Measurements from ENCODE around the gene TENM4.

TENM4 gene

GRCh38 chr11:79122759-79123158 is 318.1 kb downstream of the TENM4 start:
- 83 to 86% methylated on average over 1 to 2 of the region's 3 CpGs for WGBS, 2 experiments (ENCODE audit: insufficient coverage in 2 of 2)
- Histone ChIP-seq H3K4me1 (ENCODE audit: control insufficient read depth, insufficient read depth, low read length, poor library complexity, severe bottlenecking) (peaks cover 26% of the 10 kb centered on the region), H3K36me3 (ENCODE audit: control insufficient read depth, insufficient read depth, low read length) (no peaks in the 10 kb centered on the region), H3K27ac (ENCODE audit: low read depth, low read length, severe bottlenecking) (no peak overlapping the region), H3K4me3 (ENCODE audit: extremely low read depth, insufficient read depth, low read length, poor library complexity, severe bottlenecking) (no peak overlapping the region), H3K9me3 (ENCODE audit: control insufficient read depth, low read length) (peaks cover 12% of the 10 kb centered on the region)

- peak overlapping the region; percentile 92 for H3K27ac ChIP-seq (ENCODE audit: low read depth, low read length, severe bottlenecking)
Observed at GRCh38 chr11:79121351-79121750, 319.5 kb downstream of the TENM4 start.

GRCh38 chr11:79119491-79120284 is 321.1 kb downstream of the TENM4 start:
- Histone ChIP-seq H3K27ac (ENCODE audit: low read depth, low read length, severe bottlenecking) (peak overlapping the region; percentile 92), H3K4me3 (ENCODE audit: extremely low read depth, insufficient read depth, low read length, poor library complexity, severe bottlenecking) (no peak overlapping the region), H3K36me3 (ENCODE audit: control insufficient read depth, insufficient read depth, low read length) (no peaks in the 10 kb centered on the region), H3K9me3 (ENCODE audit: control insufficient read depth, low read length) (peaks cover 5% of the 10 kb centered on the region), H3K4me1 (ENCODE audit: control insufficient read depth, insufficient read depth, low read length, poor library complexity, severe bottlenecking) (peaks cover 26% of the 10 kb centered on the region)
- WGBS, 2 experiments (ENCODE audit: insufficient coverage in 2 of 2) = 31 to 49% methylated on average over 4 to 5 of the region's 8 CpGs

More at GRCh38 chr11:79121351-79121750, 319.5 kb downstream of the TENM4 start:
- no peaks in the 10 kb centered on the region for H3K36me3 ChIP-seq (ENCODE audit: control insufficient read depth, insufficient read depth, low read length)
- peaks cover 5% of the 10 kb centered on the region for H3K9me3 ChIP-seq (ENCODE audit: control insufficient read depth, low read length)
- no peak overlapping the region for H3K4me3 ChIP-seq (ENCODE audit: extremely low read depth, insufficient read depth, low read length, poor library complexity, severe bottlenecking)
- WGBS, 2 experiments (ENCODE audit: insufficient coverage in 2 of 2) = 77 to 82% methylated on average over 3 to 4 of the region's 4 CpGs
- peaks cover 26% of the 10 kb centered on the region for H3K4me1 ChIP-seq (ENCODE audit: control insufficient read depth, insufficient read depth, low read length, poor library complexity, severe bottlenecking)

- no peaks in the 10 kb centered on the region for H3K36me3 ChIP-seq (ENCODE audit: control insufficient read depth, insufficient read depth, low read length)
- 86 to 92% methylated on average over 1 of the region's 1 CpG for WGBS, 2 experiments (ENCODE audit: insufficient coverage in 2 of 2)
- peaks cover 5% of the 10 kb centered on the region for H3K9me3 ChIP-seq (ENCODE audit: control insufficient read depth, low read length)
- H3K27ac ChIP-seq (ENCODE audit: low read depth, low read length, severe bottlenecking) = no peak overlapping the region
- peaks cover 30% of the 10 kb centered on the region for H3K4me1 ChIP-seq (ENCODE audit: control insufficient read depth, insufficient read depth, low read length, poor library complexity, severe bottlenecking)
- H3K4me3 ChIP-seq (ENCODE audit: extremely low read depth, insufficient read depth, low read length, poor library complexity, severe bottlenecking) = no peak overlapping the region
Observed at GRCh38 chr11:79117488-79117887, 323.3 kb downstream of the TENM4 start.

- Histone ChIP-seq H3K36me3 (ENCODE audit: control insufficient read depth, insufficient read depth, low read length) (no peaks in the 10 kb centered on the region), H3K9me3 (ENCODE audit: control insufficient read depth, low read length) (peaks cover 5% of the 10 kb centered on the region), H3K4me3 (ENCODE audit: extremely low read depth, insufficient read depth, low read length, poor library complexity, severe bottlenecking) (no peak overlapping the region), H3K4me1 (ENCODE audit: control insufficient read depth, insufficient read depth, low read length, poor library complexity, severe bottlenecking) (peaks cover 28% of the 10 kb centered on the region), H3K27ac (ENCODE audit: low read depth, low read length, severe bottlenecking) (no peak overlapping the region)
- 83 to 88% methylated on average over 2 of the region's 2 CpGs for WGBS, 2 experiments (ENCODE audit: insufficient coverage in 2 of 2)
Observed at GRCh38 chr11:79116600-79116999, 324.2 kb downstream of the TENM4 start.

GRCh38 chr11:79113054-79113690 is 327.7 kb downstream of the TENM4 start:
- 100% methylated on average over 2 to 3 of the region's 5 CpGs for WGBS, 2 experiments (ENCODE audit: insufficient coverage in 2 of 2)
- H3K4me3 ChIP-seq (ENCODE audit: extremely low read depth, insufficient read depth, low read length, poor library complexity, severe bottlenecking) = no peak overlapping the region
- peaks cover 9% of the 10 kb centered on the region for H3K4me1 ChIP-seq (ENCODE audit: control insufficient read depth, insufficient read depth, low read length, poor library complexity, severe bottlenecking)
- no peak overlapping the region for H3K27ac ChIP-seq (ENCODE audit: low read depth, low read length, severe bottlenecking)
- peaks cover 5% of the 10 kb centered on the region for H3K9me3 ChIP-seq (ENCODE audit: control insufficient read depth, low read length)
- H3K36me3 ChIP-seq (ENCODE audit: control insufficient read depth, insufficient read depth, low read length) = no peaks in the 10 kb centered on the region

GRCh38 chr11:79110796-79111195 is 330.0 kb downstream of the TENM4 start:
- peaks cover 9% of the 10 kb centered on the region for H3K4me1 ChIP-seq (ENCODE audit: control insufficient read depth, insufficient read depth, low read length, poor library complexity, severe bottlenecking)
- no peaks in the 10 kb centered on the region for H3K36me3 ChIP-seq (ENCODE audit: control insufficient read depth, insufficient read depth, low read length)
- 100% methylated on average over 4 to 5 of the region's 5 CpGs for WGBS, 2 experiments (ENCODE audit: insufficient coverage in 2 of 2)
- H3K4me3 ChIP-seq (ENCODE audit: extremely low read depth, insufficient read depth, low read length, poor library complexity, severe bottlenecking) = no peak overlapping the region
- H3K27ac ChIP-seq (ENCODE audit: low read depth, low read length, severe bottlenecking) = no peak overlapping the region
- H3K9me3 ChIP-seq (ENCODE audit: control insufficient read depth, low read length) = peaks cover 5% of the 10 kb centered on the region

GRCh38 chr11:79110321-79110720 is 330.5 kb downstream of the TENM4 start:
- peaks cover 5% of the 10 kb centered on the region for H3K9me3 ChIP-seq (ENCODE audit: control insufficient read depth, low read length)
- H3K4me1 ChIP-seq (ENCODE audit: control insufficient read depth, insufficient read depth, low read length, poor library complexity, severe bottlenecking) = peaks cover 9% of the 10 kb centered on the region
- H3K27ac ChIP-seq (ENCODE audit: low read depth, low read length, severe bottlenecking) = no peak overlapping the region
- no peaks in the 10 kb centered on the region for H3K36me3 ChIP-seq (ENCODE audit: control insufficient read depth, insufficient read depth, low read length)
- no peak overlapping the region for H3K4me3 ChIP-seq (ENCODE audit: extremely low read depth, insufficient read depth, low read length, poor library complexity, severe bottlenecking)
- 86 to 93% methylated on average over 2 to 3 of the region's 3 CpGs for WGBS, 2 experiments (ENCODE audit: insufficient coverage in 2 of 2)

GRCh38 chr11:79108851-79109250 is 332.0 kb downstream of the TENM4 start:
- Histone ChIP-seq H3K4me1 (ENCODE audit: control insufficient read depth, insufficient read depth, low read length, poor library complexity, severe bottlenecking) (peaks cover 9% of the 10 kb centered on the region), H3K4me3 (ENCODE audit: extremely low read depth, insufficient read depth, low read length, poor library complexity, severe bottlenecking) (no peak overlapping the region), H3K36me3 (ENCODE audit: control insufficient read depth, insufficient read depth, low read length) (no peaks in the 10 kb centered on the region), H3K9me3 (ENCODE audit: control insufficient read depth, low read length) (no peaks in the 10 kb centered on the region), H3K27ac (ENCODE audit: low read depth, low read length, severe bottlenecking) (no peak overlapping the region)
- WGBS, 2 experiments (ENCODE audit: insufficient coverage in 2 of 2) = 88 to 92% methylated on average over 5 to 6 of the region's 7 CpGs

GRCh38 chr11:79102840-79103239 is 338.0 kb downstream of the TENM4 start:
- peaks cover 16% of the 10 kb centered on the region for H3K4me1 ChIP-seq (ENCODE audit: control insufficient read depth, insufficient read depth, low read length, poor library complexity, severe bottlenecking)
- no peak overlapping the region for H3K27ac ChIP-seq (ENCODE audit: low read depth, low read length, severe bottlenecking)
- no peak overlapping the region for H3K4me3 ChIP-seq (ENCODE audit: extremely low read depth, insufficient read depth, low read length, poor library complexity, severe bottlenecking)
- H3K9me3 ChIP-seq (ENCODE audit: control insufficient read depth, low read length) = no peaks in the 10 kb centered on the region
- no peaks in the 10 kb centered on the region for H3K36me3 ChIP-seq (ENCODE audit: control insufficient read depth, insufficient read depth, low read length)
- 86 to 94% methylated on average over 4 of the region's 4 CpGs for WGBS, 2 experiments (ENCODE audit: insufficient coverage in 2 of 2)

- Histone ChIP-seq H3K9me3 (ENCODE audit: control insufficient read depth, low read length) (no peaks in the 10 kb centered on the region), H3K36me3 (ENCODE audit: control insufficient read depth, insufficient read depth, low read length) (no peaks in the 10 kb centered on the region)
- 86 to 100% methylated on average over 2 of the region's 2 CpGs for WGBS, 2 experiments (ENCODE audit: insufficient coverage in 2 of 2)
Observed at GRCh38 chr11:79101656-79102055, 339.2 kb downstream of the TENM4 start.

More at GRCh38 chr11:79101656-79102055, 339.2 kb downstream of the TENM4 start:
- no peak overlapping the region for H3K27ac ChIP-seq (ENCODE audit: low read depth, low read length, severe bottlenecking)
- H3K4me1 ChIP-seq (ENCODE audit: control insufficient read depth, insufficient read depth, low read length, poor library complexity, severe bottlenecking) = peaks cover 28% of the 10 kb centered on the region
- no peak overlapping the region for H3K4me3 ChIP-seq (ENCODE audit: extremely low read depth, insufficient read depth, low read length, poor library complexity, severe bottlenecking)
